Ascending aorta (tissue), 2 donors: ENCODE data around the gene COTL1. TPM values are rescaled to one million over a fixed set of nuclear protein-coding genes. Genes with fewer than 3 reads are reported as not detected.
"Not testable (repeated sequence)": the region's sequence is repeated elsewhere in the genome, so short reads cannot be mapped to it uniquely, and the experiment has no call there.

Experiments
- DNase-seq, 2 donors: peaks; one replicate each; pipeline ENCODE4 v3.0.0-alpha.2; 2019; ENCODE audit warnings: low spot score in 2 of 2
- H3K27ac ChIP-seq, 2 donors: fragments of 200-600 bp; sonication (generic); one replicate each; pipeline ENCODE4 v1.5.1; 2016 to 2017; ENCODE audit warnings: mild to moderate bottlenecking in 1 of 2
- H3K27me3 ChIP-seq: fragments of 200-600 bp; sonication (generic); one replicate; pipeline ENCODE4 v1.5.1; 2017
- H3K36me3 ChIP-seq, 2 donors: fragments of 200-600 bp; sonication (generic); one replicate each; pipeline ENCODE4 v1.5.1; 2016
- H3K4me1 ChIP-seq, 2 donors: fragments of 200-600 bp; sonication (generic); one replicate each; pipeline ENCODE4 v1.5.1; 2016 to 2017; ENCODE audit warnings: mild to moderate bottlenecking in 1 of 2
- H3K4me3 ChIP-seq, 2 donors: fragments of 200-600 bp; sonication (generic); one replicate each; pipeline ENCODE4 v1.5.1; 2016 to 2017; ENCODE audit warnings: mild to moderate bottlenecking in 1 of 2
- H3K9me3 ChIP-seq, 2 donors: fragments of 200-600 bp; sonication (generic); one replicate each; pipeline ENCODE4 v1.5.1; 2016
- intact Hi-C: fragments of 100-400 bp; cut with DNase I; formaldehyde crosslinking; loops from one replicate; pipeline ENCODE4 v1.15.1; 2023
- total RNA-seq: library from RNA; depleted of rRNA; stranded (reverse); fragments of >200 nt; gene quantifications from one replicate; pipeline ENCODE4 v1.1.0, GENCODE V29; 2016
- TF ChIP-seq, protein P1 (sequence below), 3 experiments: fragments of 200-600 bp in 2 of 3; fragments of 450-650 bp in 1 of 3; sonication (generic) in 2 of 3; IDR thresholded peaks; one replicate each; pipeline ENCODE4 v1.5.1; 2016 to 2019; ENCODE audit warnings: antibody characterized with exemption in 3 of 3, mild to moderate bottlenecking in 1 of 3, moderate library complexity in 1 of 3

The COTL1 gene
- total RNA-seq, 1 donor from 2014 or later, result 120 TPM

- no peak overlapping the region for H3K4me3 ChIP-seq
- no peak for DNase-seq
- H3K9me3 ChIP-seq, result no peaks in the 10 kb centered on the region
- H3K36me3 ChIP-seq, result no peaks in the 10 kb centered on the region
- intact Hi-C loops, result loop anchor here (5.0 kb wide), 1 partner anchor 52 kb away; no protein-coding TSS in a partner anchor
- H3K27me3 ChIP-seq, result no peaks in the 10 kb centered on the region
- H3K27ac ChIP-seq, result no peak overlapping the region
- TF ChIP-seq, protein P1, sequence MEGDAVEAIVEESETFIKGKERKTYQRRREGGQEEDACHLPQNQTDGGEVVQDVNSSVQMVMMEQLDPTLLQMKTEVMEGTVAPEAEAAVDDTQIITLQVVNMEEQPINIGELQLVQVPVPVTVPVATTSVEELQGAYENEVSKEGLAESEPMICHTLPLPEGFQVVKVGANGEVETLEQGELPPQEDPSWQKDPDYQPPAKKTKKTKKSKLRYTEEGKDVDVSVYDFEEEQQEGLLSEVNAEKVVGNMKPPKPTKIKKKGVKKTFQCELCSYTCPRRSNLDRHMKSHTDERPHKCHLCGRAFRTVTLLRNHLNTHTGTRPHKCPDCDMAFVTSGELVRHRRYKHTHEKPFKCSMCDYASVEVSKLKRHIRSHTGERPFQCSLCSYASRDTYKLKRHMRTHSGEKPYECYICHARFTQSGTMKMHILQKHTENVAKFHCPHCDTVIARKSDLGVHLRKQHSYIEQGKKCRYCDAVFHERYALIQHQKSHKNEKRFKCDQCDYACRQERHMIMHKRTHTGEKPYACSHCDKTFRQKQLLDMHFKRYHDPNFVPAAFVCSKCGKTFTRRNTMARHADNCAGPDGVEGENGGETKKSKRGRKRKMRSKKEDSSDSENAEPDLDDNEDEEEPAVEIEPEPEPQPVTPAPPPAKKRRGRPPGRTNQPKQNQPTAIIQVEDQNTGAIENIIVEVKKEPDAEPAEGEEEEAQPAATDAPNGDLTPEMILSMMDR (IDR thresholded peaks at IDR 0.05), result no peak
- H3K4me1 ChIP-seq, result peaks cover 26 to 33% of the 10 kb centered on the region in 2 donors
Observed at GRCh38 chr16:84530590-84530989, 87.3 kb downstream of the COTL1 start.

GRCh38 chr16:84529607-84530006 lies 88.3 kb downstream of the COTL1 start:
- Histone ChIP-seq H3K4me3 (no peak overlapping the region), H3K27ac (no peak overlapping the region), H3K4me1 (peaks cover 26 to 33% of the 10 kb centered on the region in 2 donors), H3K27me3 (no peaks in the 10 kb centered on the region), H3K9me3 (no peaks in the 10 kb centered on the region), H3K36me3 (no peaks in the 10 kb centered on the region)
- TF ChIP-seq, protein P1 (IDR thresholded peaks at IDR 0.05), result no peak
- DNase-seq, result no peak
- intact Hi-C loops, result loop anchor here (5.0 kb wide), 2 partner anchors 53 to 198 kb away; no protein-coding TSS in a partner anchor

GRCh38 chr16:84528322-84528721 lies 89.6 kb downstream of the COTL1 start:
- peaks cover 26 to 33% of the 10 kb centered on the region in 2 donors for H3K4me1 ChIP-seq
- peak overlapping the region in 1 of 2 donors; percentile 77 for H3K27ac ChIP-seq
- no peaks in the 10 kb centered on the region for H3K36me3 ChIP-seq
- no peaks in the 10 kb centered on the region for H3K27me3 ChIP-seq
- H3K9me3 ChIP-seq, result no peaks in the 10 kb centered on the region
- intact Hi-C loops, result loop anchor here (5.0 kb wide), 1 partner anchor 199 kb away; no protein-coding TSS in a partner anchor
- DNase-seq, result no peak
- TF ChIP-seq, protein P1 (IDR thresholded peaks at IDR 0.05), result no peak
- no peak overlapping the region for H3K4me3 ChIP-seq

DNA sequence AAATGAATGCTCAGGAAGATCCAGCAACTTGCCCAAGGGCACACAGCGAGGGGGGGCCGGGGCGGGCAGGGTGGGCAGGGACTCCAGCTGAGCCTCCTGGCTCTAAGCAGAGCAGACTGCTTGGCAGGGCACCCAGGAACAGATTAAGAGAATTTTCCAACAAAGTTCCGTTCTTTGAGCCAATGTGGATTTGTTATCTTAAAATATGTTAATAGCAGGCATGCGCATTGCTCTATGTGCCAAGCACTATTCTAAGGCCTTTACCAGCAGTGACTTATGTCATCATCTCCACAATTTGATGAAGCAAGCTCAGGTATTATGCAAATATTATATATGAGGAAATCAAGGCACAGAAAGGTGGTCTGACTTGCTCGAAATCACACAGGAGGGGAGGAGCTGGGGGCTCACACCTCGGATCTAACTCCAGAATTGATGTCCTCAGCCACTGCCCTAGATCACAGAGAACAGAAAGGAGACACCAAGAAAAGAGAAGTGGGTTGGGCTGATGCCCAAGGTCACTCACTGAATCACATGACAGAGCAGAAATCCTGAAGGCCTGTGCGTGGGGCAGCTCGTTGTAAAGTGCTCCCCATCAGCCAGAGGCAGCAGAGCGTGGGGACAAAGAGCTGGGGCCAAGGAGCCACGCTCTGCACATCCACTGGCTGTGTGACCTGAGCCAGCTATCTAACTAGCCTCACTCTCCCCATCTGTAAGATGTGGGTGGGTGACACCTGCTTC lies 90.2 kb downstream of the COTL1 start:
- peaks cover 23 to 29% of the 10 kb centered on the region in 2 donors for H3K4me1 ChIP-seq
- no peaks in the 10 kb centered on the region for H3K36me3 ChIP-seq
- no peaks in the 10 kb centered on the region for H3K9me3 ChIP-seq
- TF ChIP-seq, protein P1 (IDR thresholded peaks at IDR 0.05), result no peak
- H3K27me3 ChIP-seq, result no peaks in the 10 kb centered on the region
- peak overlapping the region; percentile 5 to 47 for H3K4me3 ChIP-seq
- intact Hi-C loops, result loop anchor here (2.0 to 5.0 kb wide), 2 partner anchors 23 to 200 kb away; partner anchors contain the start of gene MEAK7
- peak overlapping the region; percentile 69 to 77 for H3K27ac ChIP-seq
- DNase-seq, result no peak

- TF ChIP-seq, protein P1 (IDR thresholded peaks at IDR 0.05), result no peak
- intact Hi-C loops, result loop anchor here (2.0 to 5.0 kb wide), 2 partner anchors 22 to 200 kb away; partner anchors contain the start of gene MEAK7
- DNase-seq, result no peak
- Histone ChIP-seq H3K36me3 (no peaks in the 10 kb centered on the region), H3K27me3 (no peaks in the 10 kb centered on the region), H3K9me3 (no peaks in the 10 kb centered on the region), H3K4me3 (peak overlapping the region; percentile 5 to 47), H3K27ac (peak overlapping the region; percentile 69 to 77), H3K4me1 (peaks cover 19 to 24% of the 10 kb centered on the region in 2 donors)
Observed at GRCh38 chr16:84526794-84527531, 90.9 kb downstream of the COTL1 start.

DNA sequence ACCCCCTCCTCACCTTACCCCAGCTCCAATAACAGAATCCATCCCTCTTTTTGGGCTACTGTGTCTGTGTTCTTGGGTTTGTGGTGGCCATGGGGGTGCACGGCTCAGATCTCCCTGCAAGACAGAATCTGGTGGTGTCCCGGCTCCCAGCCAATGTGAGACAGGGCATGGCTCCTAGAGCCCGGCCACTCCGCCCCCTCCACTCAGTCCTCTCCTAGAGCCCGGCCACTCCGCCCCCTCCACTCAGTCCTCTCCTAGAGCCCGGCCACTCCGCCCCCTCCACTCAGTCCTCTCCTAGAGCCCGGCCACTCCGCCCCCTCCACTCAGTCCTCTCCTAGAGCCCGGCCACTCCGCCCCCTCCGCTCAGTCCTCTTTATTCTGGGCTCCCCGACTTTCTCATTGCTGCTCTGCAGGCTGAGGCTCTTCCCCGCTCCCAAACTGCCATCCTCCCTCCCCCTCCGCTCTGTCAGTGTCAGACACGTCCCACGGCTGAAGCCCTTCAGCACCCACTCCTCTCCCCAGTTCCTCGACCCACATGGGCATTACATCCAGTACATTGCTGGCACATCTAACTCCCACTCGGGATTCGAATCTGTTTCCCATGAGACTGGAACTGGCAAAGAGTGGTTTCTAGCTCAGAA lies 92.8 kb downstream of the COTL1 start:
- H3K4me3 ChIP-seq, H3K36me3 ChIP-seq, H3K9me3 ChIP-seq, H3K27ac ChIP-seq, H3K27me3 ChIP-seq, DNase-seq: not testable (repeated sequence)
- intact Hi-C loops, result loop anchor here (5.0 kb wide), 1 partner anchor 202 kb away; no protein-coding TSS in a partner anchor
- peaks cover 11 to 17% of the 10 kb centered on the region in 2 donors for H3K4me1 ChIP-seq
